ENCODE measurements around the gene PASD1.
"Not testable (repeated sequence)": the region's sequence is repeated elsewhere in the genome, so short reads cannot be mapped to it uniquely, and the experiment has no call there.

Gene PASD1

GRCh38 chrX:151692825-151693224, 129.3 kb downstream of the PASD1 start:
- H3K79me2 ChIP-seq (ENCODE audit: control insufficient read depth, insufficient read depth, low read length, unreplicated experiment) = no peaks in the 10 kb centered on the region

DNA sequence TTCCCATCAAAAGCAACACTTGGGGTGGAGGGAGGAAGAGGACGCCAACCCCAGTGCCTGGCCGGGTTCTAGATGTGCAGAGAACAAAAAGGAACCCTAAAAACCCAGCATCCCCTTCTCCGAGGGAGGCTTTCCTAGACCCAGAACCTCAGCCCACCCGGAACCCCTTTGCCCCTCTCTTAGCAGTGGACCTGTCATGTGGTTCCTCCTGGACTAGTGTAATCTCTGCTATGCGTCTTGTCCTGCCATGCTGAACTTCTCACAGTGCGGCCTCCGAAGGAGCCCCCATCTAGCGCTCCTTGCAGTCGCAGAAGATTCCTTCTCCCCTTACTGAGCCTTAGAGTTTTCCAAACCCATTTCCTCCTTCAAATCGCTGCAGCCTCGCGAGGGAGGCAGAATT, 130.6 kb downstream of the PASD1 start:
- H3K79me2 ChIP-seq (ENCODE audit: control insufficient read depth, insufficient read depth, low read length, unreplicated experiment) = no peaks in the 10 kb centered on the region
- no peaks in the 10 kb centered on the region for H3K36me3 ChIP-seq (ENCODE audit: insufficient read depth, low read length)
- H3K4me3 ChIP-seq (ENCODE audit: low read depth, low read length) = no peak overlapping the region
- no peaks in the 10 kb centered on the region for H3K4me1 ChIP-seq (ENCODE audit: control insufficient read depth, insufficient read depth, low read length, unreplicated experiment)
- H2AFZ ChIP-seq (ENCODE audit: low read length, unreplicated experiment) = no peak overlapping the region
- no peak overlapping the region for H3K27ac ChIP-seq (ENCODE audit: low read depth, low read length)
- H3K27me3 ChIP-seq (ENCODE audit: insufficient read depth, low read length) = 0 out of 2 replicates have a peak, but pooled peaks cover 4% of the 10 kb centered on the region

More at GRCh38 chrX:151692825-151693224, 129.3 kb downstream of the PASD1 start:
- Histone ChIP-seq H3K27me3 (ENCODE audit: insufficient read depth, low read length) (0 out of 2 replicates have a peak, but pooled peaks cover 4% of the 10 kb centered on the region), H3K4me3 (ENCODE audit: low read depth, low read length) (no peak overlapping the region), H3K27ac (ENCODE audit: low read depth, low read length) (no peak overlapping the region), H2AFZ (ENCODE audit: low read length, unreplicated experiment) (no peak overlapping the region), H3K36me3 (ENCODE audit: insufficient read depth, low read length) (no peaks in the 10 kb centered on the region), H3K4me1 (ENCODE audit: control insufficient read depth, insufficient read depth, low read length, unreplicated experiment) (no peaks in the 10 kb centered on the region)

DNA sequence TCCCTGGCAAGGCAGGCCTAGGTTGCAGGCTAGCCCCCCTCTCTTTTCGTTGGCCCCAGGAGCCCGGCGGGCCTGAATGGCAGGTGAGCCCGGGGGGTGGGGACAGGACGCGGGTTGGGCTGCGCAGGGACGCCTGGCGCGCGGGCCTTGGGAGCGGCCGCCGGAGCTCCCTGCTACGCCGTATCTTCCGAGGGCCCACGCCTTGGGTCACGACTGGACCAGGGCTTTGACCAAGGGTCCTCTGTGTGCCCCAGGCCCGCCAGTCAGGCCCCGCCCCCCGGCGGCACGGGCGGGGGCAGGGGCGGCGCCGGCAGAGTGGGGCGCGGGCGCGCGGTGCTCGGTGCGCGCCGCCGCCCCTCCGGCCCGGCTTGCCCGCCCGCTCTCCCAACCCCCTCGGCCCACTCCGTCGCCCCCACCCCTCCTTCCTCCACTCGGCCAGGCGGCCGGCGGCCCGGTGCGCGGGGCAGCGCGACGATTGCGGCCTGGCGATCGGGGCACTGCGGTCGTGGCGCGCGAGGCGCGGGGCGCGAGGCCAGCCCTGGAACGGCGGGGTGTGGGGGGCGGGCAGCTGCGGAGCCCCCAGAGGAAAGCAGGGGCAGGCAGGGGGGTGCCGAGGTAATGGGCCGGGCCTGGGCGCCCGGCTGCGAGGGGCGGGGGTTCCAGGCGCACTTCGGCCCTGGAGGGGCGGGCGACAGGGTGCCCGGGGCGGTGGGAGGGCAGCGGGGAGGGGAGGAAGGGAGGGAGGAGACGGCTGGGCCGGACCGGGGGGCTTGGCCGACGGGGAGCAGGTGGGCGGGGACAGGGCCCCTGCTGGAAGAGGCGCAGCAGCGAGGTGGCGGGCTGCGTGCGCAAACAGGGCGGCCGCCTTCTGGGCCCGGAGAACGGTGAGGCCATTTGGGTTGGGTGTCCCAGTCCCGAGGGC, 131.4 kb downstream of the PASD1 start, which contains the start of gene PRRG3:
Gene PRRG3, plus strand, starts transcription at position 798 of the 922 bp plus-strand sequence. CDS start 3,357 bp downstream, outside the sequence.
- 0 out of 2 replicates have a peak, but pooled peaks cover 4% of the 10 kb centered on the region for H3K27me3 ChIP-seq (ENCODE audit: insufficient read depth, low read length)
- H2AFZ ChIP-seq (ENCODE audit: low read length, unreplicated experiment) = no peak within 1 kb of the TSS
- no peaks in the 10 kb centered on the region for H3K79me2 ChIP-seq (ENCODE audit: control insufficient read depth, insufficient read depth, low read length, unreplicated experiment)
- no peaks in the 10 kb centered on the region for H3K36me3 ChIP-seq (ENCODE audit: insufficient read depth, low read length)
- no peaks in the 10 kb centered on the region for H3K4me1 ChIP-seq (ENCODE audit: control insufficient read depth, insufficient read depth, low read length, unreplicated experiment)
- no peak within 1 kb of the TSS for H3K4me3 ChIP-seq (ENCODE audit: low read depth, low read length)
- no peak within 1 kb of the TSS for H3K27ac ChIP-seq (ENCODE audit: low read depth, low read length)

- Histone ChIP-seq H3K27me3 (ENCODE audit: insufficient read depth, low read length) (0 out of 2 replicates have a peak, but pooled peaks cover 4% of the 10 kb centered on the region), H3K4me3 (ENCODE audit: low read depth, low read length) (no peak overlapping the region), H3K36me3 (ENCODE audit: insufficient read depth, low read length) (no peaks in the 10 kb centered on the region), H3K27ac (ENCODE audit: low read depth, low read length) (no peak overlapping the region), H3K79me2 (ENCODE audit: control insufficient read depth, insufficient read depth, low read length, unreplicated experiment) (no peaks in the 10 kb centered on the region), H2AFZ (ENCODE audit: low read length, unreplicated experiment) (no peak overlapping the region), H3K4me1 (ENCODE audit: control insufficient read depth, insufficient read depth, low read length, unreplicated experiment) (no peaks in the 10 kb centered on the region)
Measured at GRCh38 chrX:151695583-151696340, 132.3 kb downstream of the PASD1 start.

GRCh38 chrX:151697082-151697481, 133.6 kb downstream of the PASD1 start:
- H2AFZ ChIP-seq (ENCODE audit: low read length, unreplicated experiment); H3K4me3 ChIP-seq (ENCODE audit: low read depth, low read length); H3K36me3 ChIP-seq (ENCODE audit: insufficient read depth, low read length); H3K79me2 ChIP-seq (ENCODE audit: control insufficient read depth, insufficient read depth, low read length, unreplicated experiment); H3K4me1 ChIP-seq (ENCODE audit: control insufficient read depth, insufficient read depth, low read length, unreplicated experiment); H3K27ac ChIP-seq (ENCODE audit: low read depth, low read length); H3K27me3 ChIP-seq (ENCODE audit: insufficient read depth, low read length): not testable (repeated sequence)

- H2AFZ ChIP-seq (ENCODE audit: low read length, unreplicated experiment) = no peak overlapping the region
Measured at GRCh38 chrX:151697522-151697921, 134.0 kb downstream of the PASD1 start.

GRCh38 chrX:151698485-151698884, 135.0 kb downstream of the PASD1 start:
- no peak overlapping the region for H3K27ac ChIP-seq (ENCODE audit: low read depth, low read length)
- no peak overlapping the region for H3K4me3 ChIP-seq (ENCODE audit: low read depth, low read length)
- H3K4me1 ChIP-seq (ENCODE audit: control insufficient read depth, insufficient read depth, low read length, unreplicated experiment) = no peaks in the 10 kb centered on the region
- H3K79me2 ChIP-seq (ENCODE audit: control insufficient read depth, insufficient read depth, low read length, unreplicated experiment) = no peaks in the 10 kb centered on the region
- H2AFZ ChIP-seq (ENCODE audit: low read length, unreplicated experiment) = no peak overlapping the region
- 0 out of 2 replicates have a peak, but pooled peaks cover 4% of the 10 kb centered on the region for H3K27me3 ChIP-seq (ENCODE audit: insufficient read depth, low read length)
- no peaks in the 10 kb centered on the region for H3K36me3 ChIP-seq (ENCODE audit: insufficient read depth, low read length)

More at GRCh38 chrX:151697522-151697921, 134.0 kb downstream of the PASD1 start:
- Histone ChIP-seq H3K4me1 (ENCODE audit: control insufficient read depth, insufficient read depth, low read length, unreplicated experiment) (no peaks in the 10 kb centered on the region), H3K27me3 (ENCODE audit: insufficient read depth, low read length) (0 out of 2 replicates have a peak, but pooled peaks cover 4% of the 10 kb centered on the region), H3K27ac (ENCODE audit: low read depth, low read length) (no peak overlapping the region), H3K4me3 (ENCODE audit: low read depth, low read length) (no peak overlapping the region), H3K79me2 (ENCODE audit: control insufficient read depth, insufficient read depth, low read length, unreplicated experiment) (no peaks in the 10 kb centered on the region), H3K36me3 (ENCODE audit: insufficient read depth, low read length) (no peaks in the 10 kb centered on the region)

DNA sequence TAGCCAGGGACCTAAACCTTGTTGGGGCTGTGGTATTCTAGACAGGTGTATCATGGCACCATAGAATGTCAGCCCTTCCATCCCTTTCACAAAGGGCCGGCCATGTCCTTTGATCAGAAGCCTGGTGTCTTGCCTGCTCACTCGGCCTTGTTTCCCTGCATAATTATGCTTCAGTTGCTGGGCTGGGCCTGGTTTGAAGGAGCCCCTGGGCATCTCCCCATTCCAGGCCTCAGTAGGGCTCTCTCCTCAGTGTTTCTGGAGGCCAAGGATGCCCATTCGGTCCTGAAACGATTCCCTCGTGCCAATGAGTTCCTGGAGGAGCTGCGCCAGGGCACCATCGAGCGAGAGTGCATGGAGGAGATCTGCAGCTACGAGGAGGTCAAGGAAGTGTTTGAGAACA, 136.3 kb downstream of the PASD1 start:
- Histone ChIP-seq H3K4me1 (ENCODE audit: control insufficient read depth, insufficient read depth, low read length, unreplicated experiment) (no peaks in the 10 kb centered on the region), H3K79me2 (ENCODE audit: control insufficient read depth, insufficient read depth, low read length, unreplicated experiment) (no peaks in the 10 kb centered on the region), H2AFZ (ENCODE audit: low read length, unreplicated experiment) (no peak overlapping the region), H3K27ac (ENCODE audit: low read depth, low read length) (no peak overlapping the region), H3K36me3 (ENCODE audit: insufficient read depth, low read length) (no peaks in the 10 kb centered on the region), H3K4me3 (ENCODE audit: low read depth, low read length) (no peak overlapping the region), H3K27me3 (ENCODE audit: insufficient read depth, low read length) (no peaks in the 10 kb centered on the region)

- no peak overlapping the region for H2AFZ ChIP-seq (ENCODE audit: low read length, unreplicated experiment)
- H3K4me3 ChIP-seq (ENCODE audit: low read depth, low read length) = no peak overlapping the region
- no peak overlapping the region for H3K27ac ChIP-seq (ENCODE audit: low read depth, low read length)
- H3K4me1 ChIP-seq (ENCODE audit: control insufficient read depth, insufficient read depth, low read length, unreplicated experiment) = no peaks in the 10 kb centered on the region
- H3K36me3 ChIP-seq (ENCODE audit: insufficient read depth, low read length) = no peaks in the 10 kb centered on the region
- H3K27me3 ChIP-seq (ENCODE audit: insufficient read depth, low read length) = no peaks in the 10 kb centered on the region
- no peaks in the 10 kb centered on the region for H3K79me2 ChIP-seq (ENCODE audit: control insufficient read depth, insufficient read depth, low read length, unreplicated experiment)
Measured at GRCh38 chrX:151700581-151700980, 137.1 kb downstream of the PASD1 start.

DNA sequence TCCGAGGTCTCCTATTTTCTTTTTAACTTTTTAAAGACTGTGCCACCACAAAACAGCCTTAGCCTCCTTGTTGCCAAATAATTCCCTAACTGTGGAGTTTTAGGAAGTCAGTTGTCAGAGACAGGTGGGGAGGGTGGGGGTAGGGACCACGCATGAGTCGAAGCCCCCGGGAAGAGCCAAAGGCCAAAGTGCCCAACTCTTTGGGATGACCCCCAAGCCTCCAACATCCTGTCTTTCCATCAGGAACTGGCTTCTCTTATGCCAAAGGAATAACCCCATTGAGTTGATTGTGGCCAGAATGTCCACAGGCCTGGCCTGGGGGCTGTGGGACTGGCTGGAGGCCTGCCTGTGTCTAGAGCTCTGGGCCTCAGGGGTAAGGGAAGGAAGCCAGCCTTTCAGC, 137.6 kb downstream of the PASD1 start:
- no peaks in the 10 kb centered on the region for H3K79me2 ChIP-seq (ENCODE audit: control insufficient read depth, insufficient read depth, low read length, unreplicated experiment)
- no peak overlapping the region for H3K4me3 ChIP-seq (ENCODE audit: low read depth, low read length)
- no peak overlapping the region for H2AFZ ChIP-seq (ENCODE audit: low read length, unreplicated experiment)
- H3K36me3 ChIP-seq (ENCODE audit: insufficient read depth, low read length) = no peaks in the 10 kb centered on the region
- H3K27ac ChIP-seq (ENCODE audit: low read depth, low read length) = no peak overlapping the region
- no peaks in the 10 kb centered on the region for H3K27me3 ChIP-seq (ENCODE audit: insufficient read depth, low read length)
- H3K4me1 ChIP-seq (ENCODE audit: control insufficient read depth, insufficient read depth, low read length, unreplicated experiment) = no peaks in the 10 kb centered on the region

Data from ACC112 (cell line).